Astrocyte of the cerebellum (primary cell): ENCODE measurements around the gene SIGLEC11.
A peak's percentile ranks its signal among the peaks of the same experiment; 100 is the strongest.

ENCODE experiments used
- DNase-seq: peaks from one replicate; pipeline ENCODE4 v3.0.0-alpha.2; 2011; ENCODE audit warnings: low read depth
- H3K4me3 ChIP-seq: 2 replicates; pipeline ENCODE4 v1.5.1; 2011; ENCODE audit warnings: mild to moderate bottlenecking, low read depth, low read length, moderate library complexity
- CTCF ChIP-seq: IDR thresholded peaks from 2 replicates; pipeline ENCODE4 v1.5.1; 2012; ENCODE audit warnings: low read length, low read depth, moderate library complexity, mild to moderate bottlenecking; ENCODE audit errors: missing control alignments
- in situ Hi-C: cut with HindIII; loops from 2 replicates; pipeline ENCODE4 v1.10.0; 2017; ENCODE audit warnings: low sequenced_read_pairs

SIGLEC11 gene

GRCh38 chr19:49997709-49998108 lies 36.7 kb upstream of the SIGLEC11 start:
- no peak for DNase-seq
- no peak overlapping the region for H3K4me3 ChIP-seq
- in situ Hi-C loops: no loop called here
- TF ChIP-seq CTCF: no peak

- no peak for TF ChIP-seq CTCF
- in situ Hi-C loops: no loop called here
- no peak overlapping the region for H3K4me3 ChIP-seq
- DNase-seq: no peak
These were observed 27.5 kb upstream of the SIGLEC11 start for GRCh38 chr19:49988433-49988832.

GRCh38 chr19:49988007-49988406 lies 27.0 kb upstream of the SIGLEC11 start:
- H3K4me3 ChIP-seq: no peak overlapping the region
- TF ChIP-seq CTCF: no peak
- in situ Hi-C loops: no loop called here
- DNase-seq: no peak

GRCh38 chr19:49987159-49987698 lies 26.3 kb upstream of the SIGLEC11 start:
- peak; percentile 84 for DNase-seq
- peak; percentile 24 for TF ChIP-seq CTCF
- in situ Hi-C loops: no loop called here
- H3K4me3 ChIP-seq: no peak overlapping the region

GRCh38 chr19:49986354-49986753 lies 25.4 kb upstream of the SIGLEC11 start:
- in situ Hi-C loops: no loop called here
- no peak overlapping the region for H3K4me3 ChIP-seq
- no peak for TF ChIP-seq CTCF
- DNase-seq: no peak

GRCh38 chr19:49985871-49986270 lies 24.9 kb upstream of the SIGLEC11 start:
- no peak overlapping the region for H3K4me3 ChIP-seq
- no peak for DNase-seq
- TF ChIP-seq CTCF: no peak
- in situ Hi-C loops: no loop called here

GRCh38 chr19:49984491-49984890 lies 23.5 kb upstream of the SIGLEC11 start:
- in situ Hi-C loops: no loop called here
- no peak for DNase-seq
- no peak overlapping the region for H3K4me3 ChIP-seq
- no peak for TF ChIP-seq CTCF
